Measurements from ENCODE around the gene SEPTIN8. TPM values are rescaled to one million over a fixed set of nuclear protein-coding genes. Genes with fewer than 3 reads are reported as not detected.

The SEPTIN8 gene
- total RNA-seq, 1 experiment from 2014 or later, result 38.2 TPM

DNA sequence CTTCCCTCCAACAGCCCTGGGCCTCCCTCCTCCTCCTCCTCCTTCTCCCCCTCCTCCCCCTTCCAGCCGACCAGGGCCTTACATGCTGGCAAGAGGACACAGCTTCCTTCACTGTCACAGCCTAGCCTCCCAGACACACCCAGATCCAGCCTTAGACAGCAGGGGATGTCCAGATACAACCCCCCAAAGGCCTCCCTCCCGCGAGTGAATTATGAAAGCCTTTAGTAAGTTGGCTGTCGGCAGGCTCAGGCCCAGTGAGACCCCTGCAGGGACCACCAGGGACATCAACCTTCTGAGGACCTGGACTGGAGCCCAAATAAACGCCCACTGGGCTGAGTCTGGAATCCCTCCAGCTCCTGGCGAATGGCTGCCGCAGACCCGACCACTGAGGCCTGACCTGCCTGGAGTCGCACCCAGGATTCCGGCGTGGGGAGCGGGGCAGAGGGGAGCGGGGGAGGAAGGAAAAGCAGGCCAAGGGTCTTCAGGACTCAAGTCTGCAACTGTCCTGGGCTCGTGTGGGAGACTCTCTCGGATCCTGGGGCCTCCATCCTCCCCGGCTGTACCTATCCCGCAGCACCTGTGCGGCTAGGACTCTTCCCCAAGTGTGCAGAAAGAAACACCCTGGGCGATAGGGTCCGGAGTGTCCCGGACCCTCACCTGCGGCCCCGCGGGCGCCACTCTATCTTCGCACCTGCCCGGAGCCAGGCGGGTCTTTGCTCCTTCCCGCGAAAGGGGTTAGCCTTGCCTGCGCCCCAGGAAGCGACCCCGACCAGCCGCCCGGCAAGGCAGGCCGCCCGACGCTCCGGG lies 705 bp downstream of the SEPTIN8 start:
- Histone ChIP-seq H2AK5ac (ENCODE audit: insufficient read length, low read length) (no peak overlapping the region), H3K18ac (ENCODE audit: insufficient read length, low read depth, low read length) (no peak overlapping the region), H2BK12ac (ENCODE audit: insufficient read length, low read depth, low read length) (no peak overlapping the region), H2BK15ac (ENCODE audit: low read depth, low read length) (no peak overlapping the region), H3K56ac (ENCODE audit: insufficient read length, low read depth, low read length) (no peak overlapping the region), H3K4me1 (ENCODE audit: insufficient read depth, low read length) (peaks cover 8% of the 10 kb centered on the region; the same call in 1 of the 2 replicates), H3K4me2 (ENCODE audit: insufficient read depth, insufficient read length, low read length) (peak overlapping the region; percentile 67), H4K91ac (ENCODE audit: insufficient read length, low read depth, low read length) (no peak overlapping the region), H3K9me3 (ENCODE audit: control insufficient read depth, low read depth, low read length) (no peaks in the 10 kb centered on the region), H2BK20ac (ENCODE audit: low read depth, low read length, poor library complexity, severe bottlenecking) (no peak overlapping the region), H3T11ph (ENCODE audit: low read length) (no peak overlapping the region), H3K27ac (ENCODE audit: insufficient read length, low read depth, low read length) (no peak overlapping the region), H3K23me2 (ENCODE audit: insufficient read length, low read depth, low read length, poor library complexity, severe bottlenecking) (peaks cover 13% of the 10 kb centered on the region), H4K20me1 (ENCODE audit: control insufficient read depth, insufficient read depth, insufficient read length) (no peaks in the 10 kb centered on the region), H3K9ac (ENCODE audit: extremely low read depth, insufficient read length, low read length) (no peak overlapping the region), H2AFZ (ENCODE audit: low read length) (no peak overlapping the region), H4K5ac (ENCODE audit: insufficient read length, low read depth, low read length) (no peak overlapping the region), H3K79me2 (ENCODE audit: insufficient read depth, low read length) (peaks cover 2% of the 10 kb centered on the region; the same call in 1 of the 2 replicates), H4K8ac (replicated peaks; ENCODE audit: insufficient read length, low read depth, low read length) (no peak overlapping the region), H2BK120ac (ENCODE audit: low read depth, low read length, poor library complexity, severe bottlenecking) (no peak overlapping the region), H3K4ac (ENCODE audit: low read depth, low read length) (no peak overlapping the region), H3K27me3 (ENCODE audit: insufficient read depth, low read length) (peaks cover 16% of the 10 kb centered on the region; the same call in 1 of the 2 replicates), H2BK5ac (ENCODE audit: insufficient read length, low read length) (no peak overlapping the region), H3K79me1 (ENCODE audit: insufficient read depth, low read depth, low read length, poor library complexity, severe bottlenecking) (peaks cover 2% of the 10 kb centered on the region), H3K14ac (ENCODE audit: insufficient read depth, low read length) (no peak overlapping the region), H3K23ac (ENCODE audit: insufficient read length, low read depth, low read length) (no peak overlapping the region)
- Mint-ChIP-seq H3K36me3 (ENCODE audit: insufficient read depth in 1 of 3, low read depth in 3 of 3) (no peaks in the 10 kb centered on the region), H3K27ac (no peak overlapping the region), H3K27me3 (ENCODE audit: low read depth) (peaks cover 71% of the 10 kb centered on the region), H3K9me3 (no peaks in the 10 kb centered on the region; a peak in 1 of 5 replicates), H3K4me1 (peaks cover 25 to 30% of the 10 kb centered on the region in 2 experiments), H3K4me3 (peak overlapping the region; percentile 65 to 80)
- TF ChIP-seq, protein P1, sequence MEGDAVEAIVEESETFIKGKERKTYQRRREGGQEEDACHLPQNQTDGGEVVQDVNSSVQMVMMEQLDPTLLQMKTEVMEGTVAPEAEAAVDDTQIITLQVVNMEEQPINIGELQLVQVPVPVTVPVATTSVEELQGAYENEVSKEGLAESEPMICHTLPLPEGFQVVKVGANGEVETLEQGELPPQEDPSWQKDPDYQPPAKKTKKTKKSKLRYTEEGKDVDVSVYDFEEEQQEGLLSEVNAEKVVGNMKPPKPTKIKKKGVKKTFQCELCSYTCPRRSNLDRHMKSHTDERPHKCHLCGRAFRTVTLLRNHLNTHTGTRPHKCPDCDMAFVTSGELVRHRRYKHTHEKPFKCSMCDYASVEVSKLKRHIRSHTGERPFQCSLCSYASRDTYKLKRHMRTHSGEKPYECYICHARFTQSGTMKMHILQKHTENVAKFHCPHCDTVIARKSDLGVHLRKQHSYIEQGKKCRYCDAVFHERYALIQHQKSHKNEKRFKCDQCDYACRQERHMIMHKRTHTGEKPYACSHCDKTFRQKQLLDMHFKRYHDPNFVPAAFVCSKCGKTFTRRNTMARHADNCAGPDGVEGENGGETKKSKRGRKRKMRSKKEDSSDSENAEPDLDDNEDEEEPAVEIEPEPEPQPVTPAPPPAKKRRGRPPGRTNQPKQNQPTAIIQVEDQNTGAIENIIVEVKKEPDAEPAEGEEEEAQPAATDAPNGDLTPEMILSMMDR (conservative IDR thresholded peaks at IDR 0.05), result peak; percentile 27; the same call in 2 of the 3 replicates
- no CpG with 5 or more reads among the region's 39 CpGs for WGBS (ENCODE audit: extremely low coverage, insufficient read length, low lambda C conversion rate)
- DNase-seq, result peak; percentile 41

All from H9 (cell line).